Stomach (tissue), 4 donors: ENCODE data around the gene PTAR1.

ENCODE experiments used
- POLR2A ChIP-seq, 4 donors: fragments of 450-650 bp; IDR thresholded peaks; one replicate each; pipeline ENCODE4 v1.6.1; 2016; ENCODE audit warnings: antibody characterized with exemption in 4 of 4, control low read depth in 2 of 4, mild to moderate bottlenecking in 1 of 4, moderate library complexity in 1 of 4
- POLR2AphosphoS5 ChIP-seq, 3 donors: sonication (generic); formaldehyde crosslinking; IDR thresholded peaks; one replicate each; pipeline ENCODE4 v1.6.1; 2016; ENCODE audit warnings: antibody characterized with exemption in 3 of 3

- TF ChIP-seq POLR2A (IDR thresholded peaks at IDR 0.05) (no peak), POLR2AphosphoS5 (IDR thresholded peaks at IDR 0.05) (no peak)
Measured at GRCh38 chr9:69806627-69807026, 46.8 kb upstream of the PTAR1 start.
